ENCODE measurements around the gene ZFTA.
"Not testable (repeated sequence)": the region's sequence is repeated elsewhere in the genome, so short reads cannot be mapped to it uniquely, and the experiment has no call there.

The ZFTA gene

GRCh38 chr11:63771741-63772318 is 3.3 kb upstream of the ZFTA start:
- DNase-seq: not testable (repeated sequence)

- no peak for DNase-seq
Observed at GRCh38 chr11:63770763-63771162, 2.2 kb upstream of the ZFTA start.

- DNase-seq: peak; percentile 47
Observed at GRCh38 chr11:63769714-63770455, 1.3 kb upstream of the ZFTA start.

- no peak for DNase-seq
Observed at GRCh38 chr11:63769042-63769713, 603 bp upstream of the ZFTA start.

- peak; percentile 68 for DNase-seq
Observed at GRCh38 chr11:63767565-63768236, 874 bp downstream of the ZFTA start.

DNA sequence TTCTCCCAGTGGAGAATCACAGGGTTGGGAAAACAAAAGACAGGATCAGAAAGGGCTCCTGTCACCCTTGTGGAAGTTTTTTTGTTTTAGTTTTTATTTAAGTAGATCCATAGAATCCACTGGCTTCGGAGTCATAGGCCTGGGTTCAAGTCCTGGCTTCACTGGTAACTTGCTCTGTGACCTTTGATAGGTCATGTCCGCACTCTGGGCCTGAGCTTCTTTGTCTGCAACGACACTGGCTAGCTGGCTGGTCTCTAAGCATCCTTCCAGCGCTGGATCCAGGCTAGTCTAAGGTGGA is 1.4 kb downstream of the ZFTA start:
- no peak for DNase-seq

DNA sequence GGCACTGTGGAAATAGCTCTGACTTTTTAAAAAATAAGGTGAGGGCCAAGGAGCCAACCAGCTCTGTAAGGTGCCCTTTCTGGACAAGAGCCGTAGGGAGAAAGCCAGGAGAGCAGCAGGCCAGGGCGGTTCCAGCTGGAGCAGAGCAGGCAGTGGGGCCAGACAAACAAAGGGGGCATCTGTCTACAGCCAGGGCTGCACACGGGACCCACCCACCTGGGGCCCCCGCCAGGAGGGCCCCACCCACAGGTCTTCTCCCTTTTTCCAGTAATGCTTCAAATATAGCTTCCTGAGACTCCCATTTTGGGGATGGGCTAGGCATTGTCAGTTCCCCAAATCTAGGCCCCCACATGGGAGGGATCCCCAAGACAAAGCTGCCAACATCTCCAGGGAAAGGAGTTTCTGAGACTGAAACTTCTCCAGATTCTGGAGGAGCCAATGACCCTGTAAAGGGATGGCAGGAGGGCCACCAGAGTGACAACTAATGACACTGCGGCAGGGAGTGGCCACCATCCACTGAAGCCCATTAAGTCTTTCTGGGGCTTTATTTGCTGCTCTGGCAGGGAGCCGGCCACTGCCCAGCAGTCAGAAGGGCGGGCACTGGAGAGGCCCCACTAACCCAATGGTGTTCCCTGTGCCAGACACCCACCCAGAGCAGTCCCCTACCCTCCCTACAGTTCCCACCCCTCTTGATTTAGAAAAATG is 1.9 kb downstream of the ZFTA start:
- no peak for DNase-seq

- no peak for DNase-seq
Observed at GRCh38 chr11:63765688-63766241, 2.8 kb downstream of the ZFTA start.

- no peak for DNase-seq
Observed at GRCh38 chr11:63764679-63765647, 3.6 kb downstream of the ZFTA start.

DNA sequence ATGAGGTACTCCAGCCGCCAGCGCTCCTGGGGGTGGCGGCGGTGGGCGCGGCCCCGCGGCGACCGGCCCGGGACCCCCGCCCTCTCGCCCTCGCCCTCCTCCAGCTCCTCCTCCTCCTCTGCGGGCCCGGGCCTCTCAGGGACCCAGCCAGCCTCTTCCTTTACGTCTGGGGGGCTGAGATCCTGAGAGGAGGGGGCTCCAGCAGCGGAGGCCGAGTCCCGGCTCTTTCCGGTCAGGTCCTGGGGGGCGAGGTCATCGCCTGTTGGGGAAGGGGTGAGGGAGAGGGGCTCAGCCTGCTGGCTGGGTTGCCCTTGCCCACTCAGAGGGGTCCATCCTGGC is 4.3 kb downstream of the ZFTA start:
- DNase-seq: no peak

GRCh38 chr11:63763496-63764339 is 4.9 kb downstream of the ZFTA start:
- no peak for DNase-seq

DNA sequence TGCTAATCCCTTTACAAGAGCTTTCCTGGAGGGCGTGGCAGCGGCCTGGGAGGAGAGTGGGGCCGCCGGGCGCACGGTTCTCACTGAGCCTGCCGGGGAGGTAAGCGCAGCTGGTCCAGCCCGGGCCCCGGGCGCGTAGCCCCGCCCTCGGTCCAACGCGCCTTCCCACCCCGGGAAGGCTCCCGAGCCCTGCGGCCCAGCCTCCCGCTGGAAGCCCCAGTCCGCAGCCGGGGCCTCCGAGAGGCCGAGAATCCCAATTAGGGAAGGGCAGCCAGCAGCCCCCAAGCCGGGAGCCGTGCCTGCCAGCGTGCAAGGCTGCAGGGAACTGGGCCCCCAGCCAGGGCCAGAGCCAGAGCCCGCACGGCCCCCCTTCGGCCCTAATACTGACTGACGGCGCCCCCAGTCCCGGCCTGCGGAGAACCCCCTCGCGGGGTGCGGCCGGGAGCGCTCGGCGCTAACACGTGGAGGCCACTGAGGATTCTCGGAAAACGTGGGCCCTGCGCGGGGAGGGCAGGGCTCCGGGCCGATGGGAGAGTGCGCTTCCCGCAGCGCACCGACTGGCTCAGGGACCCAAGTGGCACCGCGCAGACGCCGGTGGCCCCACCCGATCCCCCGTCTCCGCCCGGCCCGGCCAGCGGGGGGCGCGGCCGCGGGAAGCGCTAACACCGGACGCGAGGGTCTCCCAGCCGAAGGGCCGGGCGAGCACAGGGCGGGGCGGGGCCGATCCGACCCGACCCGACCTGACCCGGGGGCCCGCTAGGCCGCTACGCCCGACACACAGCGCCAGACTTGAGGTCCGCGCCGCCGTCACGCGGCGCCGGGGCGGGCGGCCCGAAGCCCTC is 5.7 kb downstream of the ZFTA start:
- DNase-seq: no peak

DNA sequence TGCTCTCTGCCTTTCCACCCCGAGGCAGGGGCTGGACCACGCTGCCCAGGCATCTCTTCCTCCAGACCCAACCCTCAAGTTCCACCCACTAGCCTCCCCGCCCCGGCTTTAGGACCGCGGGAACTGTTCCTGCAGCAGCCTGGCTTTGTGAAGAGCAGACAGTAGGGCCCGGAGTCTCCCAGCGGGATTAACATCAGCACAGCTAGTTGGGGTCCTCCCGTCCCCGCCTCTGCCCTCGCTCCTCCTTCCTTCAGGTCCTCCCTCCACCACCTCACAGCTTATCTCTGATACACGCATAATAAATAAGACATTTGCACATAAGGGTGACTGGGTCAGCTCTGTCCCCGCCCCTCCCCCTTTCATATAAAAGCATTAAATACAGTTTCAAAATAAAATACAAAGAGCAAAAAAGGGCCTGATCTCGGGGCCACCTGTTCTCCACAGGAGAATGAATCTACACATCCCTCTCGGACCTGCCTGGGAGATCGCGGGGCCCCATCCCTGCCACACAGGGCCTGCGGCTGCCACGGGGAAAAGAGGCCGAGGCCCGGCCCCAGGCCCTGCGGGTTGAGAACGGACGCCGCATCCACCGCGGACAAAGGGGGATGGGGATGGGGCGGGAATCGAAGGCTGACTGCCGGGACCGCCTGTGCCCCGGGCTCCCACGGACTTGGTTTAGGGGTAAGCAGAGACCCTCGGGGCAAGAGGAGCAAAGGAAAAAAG is 6.5 kb downstream of the ZFTA start:
- DNase-seq: no peak

GRCh38 chr11:63761188-63761587 is 7.4 kb downstream of the ZFTA start:
- no peak for DNase-seq

DNA sequence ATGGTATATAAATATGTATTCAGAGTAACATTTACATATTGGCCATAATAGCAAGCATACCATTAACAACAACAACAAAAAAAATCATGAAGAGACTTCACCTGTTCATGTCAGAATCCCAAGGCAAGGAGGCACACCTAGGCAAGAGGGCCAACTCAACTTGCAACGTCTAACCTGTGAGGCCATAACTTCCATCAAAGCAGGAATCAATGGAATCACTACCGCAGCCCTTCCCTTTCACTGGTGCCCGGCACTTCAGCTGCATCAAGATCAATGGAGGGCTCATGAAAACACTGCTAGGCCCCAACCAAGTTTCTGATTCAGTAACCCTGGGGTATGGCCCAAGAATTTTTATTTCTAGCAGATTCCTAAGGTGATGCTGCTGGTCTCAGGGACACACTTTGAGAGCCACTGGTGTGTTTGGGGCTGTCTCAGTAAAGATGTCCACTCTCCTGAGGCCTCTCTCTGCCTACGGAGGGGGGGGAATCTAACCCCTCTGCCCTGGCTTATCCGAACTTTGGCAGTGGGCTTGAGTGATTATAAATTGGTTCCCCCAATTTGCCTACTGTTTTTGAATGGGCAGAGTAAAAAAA is 8.0 kb downstream of the ZFTA start:
- DNase-seq: no peak

GRCh38 chr11:63756919-63757761 is 11.4 kb downstream of the ZFTA start:
- DNase-seq: no peak

- DNase-seq: no peak
Observed at GRCh38 chr11:63749624-63750023, 19.0 kb downstream of the ZFTA start.

DNA sequence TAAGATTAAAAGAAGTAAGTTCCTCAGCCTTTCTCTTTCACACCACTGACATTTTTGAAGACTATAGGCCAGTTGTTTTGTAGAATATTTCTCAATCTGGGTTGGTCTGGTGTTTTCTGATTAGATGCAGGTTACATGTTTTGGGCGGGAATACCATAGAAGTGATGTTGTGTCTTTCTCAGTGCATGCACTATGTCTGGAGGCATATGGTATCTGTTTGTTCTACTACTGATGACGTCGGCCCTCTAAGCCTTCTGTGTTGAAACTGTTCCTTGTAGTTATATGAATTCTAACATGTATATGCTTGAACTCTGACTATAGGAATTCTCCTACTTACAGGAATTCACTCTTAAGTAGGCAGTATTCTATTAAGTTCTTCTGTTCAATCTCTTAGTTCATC is 21.6 kb downstream of the ZFTA start:
- DNase-seq: no peak

All from DMS79 treated with DMSO at 0.1 percent for 48 hours (cell line).